IMR-90 (cell line): Measurements from ENCODE around the gene HCK.

ENCODE experiments used
- BHLHE40 ChIP-seq: fragments of 150-350 bp; IDR thresholded peaks from 2 replicates; pipeline ENCODE4 v1.6.1; 2016; ENCODE audit warnings: mild to moderate bottlenecking, low read depth, low read length
- CHD1 ChIP-seq: IDR thresholded peaks from 2 replicates; pipeline ENCODE4 v1.6.1; 2012; ENCODE audit warnings: low read depth, low read length, improper control_type of control experiment
- CTCF ChIP-seq: conservative IDR thresholded peaks from 2 replicates; pipeline ENCODE4 v1.5.1; 2012; ENCODE audit warnings: mild to moderate bottlenecking, low read depth, low read length, improper control_type of control experiment
- ELK1 ChIP-seq: fragments of 150-350 bp; IDR thresholded peaks from 2 replicates; pipeline ENCODE4 v1.6.1; 2016; ENCODE audit warnings: low read depth, mild to moderate bottlenecking, low read length, moderate library complexity, borderline replicate concordance
- MAZ ChIP-seq: IDR thresholded peaks from 2 replicates; pipeline ENCODE4 v1.6.1; 2012; ENCODE audit warnings: low read depth, mild to moderate bottlenecking, low read length, improper control_type of control experiment, moderate library complexity, borderline replicate concordance
- POLR2A ChIP-seq: IDR thresholded peaks from 2 replicates; pipeline ENCODE4 v1.6.1; 2012; ENCODE audit warnings: mild to moderate bottlenecking, low read depth, low read length
- RAD21 ChIP-seq: IDR thresholded peaks from 2 replicates; pipeline ENCODE4 v1.6.1; 2012; ENCODE audit warnings: low read length, improper control_type of control experiment
- USF2 ChIP-seq: fragments of 150-350 bp; IDR thresholded peaks from 2 replicates; pipeline ENCODE4 v1.6.1; 2017; ENCODE audit warnings: mild to moderate bottlenecking, antibody characterized with exemption, low read length, low read depth

DNA sequence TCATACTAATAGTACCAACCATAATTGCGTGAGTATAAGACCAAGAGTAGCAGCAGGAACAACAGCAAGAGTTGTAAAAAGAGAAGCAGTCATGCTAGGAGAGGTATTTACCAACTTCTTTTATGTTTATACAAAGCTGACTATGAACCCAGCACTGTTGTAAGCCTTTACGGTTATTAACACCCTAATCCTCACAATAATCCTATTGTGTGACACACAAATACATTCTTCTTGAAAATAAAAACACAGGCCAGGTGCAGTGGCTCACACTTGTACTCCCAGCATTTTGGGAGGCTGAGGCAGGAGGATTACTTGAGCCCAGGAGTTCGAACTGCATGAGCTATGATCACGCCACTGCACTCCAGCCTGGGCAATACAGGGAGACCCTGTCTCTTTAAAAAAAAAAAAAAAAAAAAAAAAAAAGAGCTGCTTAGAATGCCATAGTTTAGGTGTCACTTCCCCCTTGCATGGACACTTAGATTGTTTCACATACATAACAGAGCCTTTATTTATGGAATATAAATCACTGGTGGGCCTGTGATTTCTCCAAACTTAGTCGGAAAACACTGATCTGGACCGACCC, 20.2 kb downstream of the HCK start:
- TF ChIP-seq POLR2A (no peak), CTCF (no peak), BHLHE40 (no peak), USF2 (no peak), MAZ (no peak), ELK1 (no peak), CHD1 (no peak), RAD21 (no peak)
